HepG2 (cell line): ENCODE results near the gene OR52N4. TPM values are rescaled to one million over a fixed set of nuclear protein-coding genes. Genes with fewer than 3 reads are reported as not detected.

Experiments used
- ATAC-seq: fragments of 200-7000 bp; cut with Tn5 transposase; 3 replicates; pipeline ENCODE4 v1.9.1; 2020; ENCODE audit warnings: mild to moderate bottlenecking, moderate library complexity
- BruUV-seq: library from RNA; stranded (reverse); fragments of 400-500 nt; replicated peaks from 2 replicates; lab custom pipeline; 2021; lab: Mats Ljungman, UMichigan
- CTCF ChIA-PET: fragments of 300-600 bp; formaldehyde crosslinking; extraction: SDS; loops from one replicate; lab custom pipeline; 2021; ENCODE audit warnings: low total read pairs, inconsistent platforms, low intra/inter-chr PET ratio; lab: Yijun Ruan, JAX
- POLR2A ChIA-PET: fragments of 350-600 bp; sonication (Branson Sonifier 250); formaldehyde crosslinking; loops from one replicate; lab custom pipeline; 2020; ENCODE audit warnings: antibody characterized with exemption, inconsistent platforms; lab: Yijun Ruan, JAX
- DNase-seq: peaks from one replicate; pipeline ENCODE4 v3.0.0-alpha.2; 2015; ENCODE audit warnings: low spot score
- FAIRE-seq: peaks from 3 replicates; lab custom pipeline; 2011; peaks lifted over from hg19 to GRCh38; lab: Jason Lieb, UNC
- H2AFZ ChIP-seq: one replicate; pipeline ENCODE4 v1.6.1; 2011; ENCODE audit warnings: low read length, inconsistent platforms
- H3K27ac ChIP-seq: fragments of 300-600 bp; 3 replicates; pipeline ENCODE4 v1.8.0; 2011; ENCODE audit warnings: mixed run types, mild to moderate bottlenecking, mixed read lengths, low read length, inconsistent platforms; ENCODE audit not compliant: insufficient read depth; ENCODE audit errors: extremely low read length
- H3K27me3 ChIP-seq, 2 experiments: fragments of 200-600 bp in 1 of 2; 2 replicates in 1 of 2; 3 replicates in 1 of 2; pipeline versions ENCODE4 v1.6.0 to v1.8.0; 2011; ENCODE audit warnings: low read length in 2 of 2, mild to moderate bottlenecking in 2 of 2, moderate library complexity in 2 of 2, inconsistent platforms in 1 of 2; ENCODE audit not compliant: insufficient read depth in 2 of 2, control insufficient read depth in 1 of 2
- H3K36me3 ChIP-seq, 2 experiments: fragments of 200-600 bp in 1 of 2; replicated peaks in 1 of 2; 2 replicates in 1 of 2; 3 replicates in 1 of 2; pipeline versions ENCODE4 v1.5.1 to v1.8.0; 2011; ENCODE audit warnings: low read length in 2 of 2, inconsistent platforms in 1 of 2; ENCODE audit not compliant: insufficient read depth in 2 of 2, control insufficient read depth in 1 of 2
- H3K4me1 ChIP-seq: 2 replicates; pipeline ENCODE4 v1.5.1; 2012; ENCODE audit warnings: low read length, inconsistent platforms; ENCODE audit not compliant: insufficient read depth
- H3K4me2 ChIP-seq: 2 replicates; pipeline ENCODE4 v1.6.0; 2011; ENCODE audit warnings: low read depth, low read length, inconsistent platforms
- H3K4me3 ChIP-seq, 3 experiments: fragments of 200-600 bp in 1 of 3; sonication (generic), shearing (Covaris generic) in 1 of 3; replicated peaks in 1 of 3; 2 replicates each; pipeline ENCODE4 v1.5.1; 2011 to 2016; ENCODE audit warnings: low read length in 3 of 3, inconsistent platforms in 2 of 3, low read depth in 2 of 3, mild to moderate bottlenecking in 2 of 3, control low read depth in 1 of 3, mixed read lengths in 1 of 3; ENCODE audit not compliant: insufficient read depth in 1 of 3
- H3K79me2 ChIP-seq: one replicate; pipeline ENCODE4 v1.6.1; 2011; ENCODE audit warnings: low read length, inconsistent platforms; ENCODE audit not compliant: insufficient read depth
- H3K9ac ChIP-seq: 2 replicates; pipeline ENCODE4 v1.6.0; 2011; ENCODE audit warnings: mild to moderate bottlenecking, low read depth, low read length, inconsistent platforms; ENCODE audit not compliant: insufficient read depth
- H3K9me3 ChIP-seq: 2 replicates; pipeline ENCODE4 v1.5.1; 2012; ENCODE audit warnings: mild to moderate bottlenecking, low read length
- H4K20me1 ChIP-seq: 2 replicates; pipeline ENCODE4 v1.6.0; 2011; ENCODE audit warnings: inconsistent platforms, mild to moderate bottlenecking, low read length, moderate library complexity; ENCODE audit not compliant: insufficient read depth
- ARNT2 ChIP-seq: sonication (generic); formaldehyde crosslinking; IDR thresholded peaks from 2 replicates; pipeline ENCODE4 v1.8.0; 2022; ENCODE audit warnings: mild to moderate bottlenecking, low read depth, missing genetic modification reagents, moderate library complexity
- GZF1 ChIP-seq: sonication (generic); formaldehyde crosslinking; IDR thresholded peaks from 2 replicates; pipeline ENCODE4 v1.5.1; 2020; ENCODE audit warnings: mild to moderate bottlenecking, missing genetic modification reagents
- IRX3 ChIP-seq: sonication (generic); formaldehyde crosslinking; IDR thresholded peaks from 2 replicates; pipeline ENCODE4 v1.8.1; 2023; ENCODE audit warnings: mild to moderate bottlenecking, low read depth, missing genetic modification reagents, borderline replicate concordance
- MAFG ChIP-seq: sonication (generic); formaldehyde crosslinking; IDR thresholded peaks from 2 replicates; pipeline ENCODE4 v1.5.1; 2020; ENCODE audit warnings: mild to moderate bottlenecking, missing genetic modification reagents
- MZF1 ChIP-seq: sonication (generic); formaldehyde crosslinking; IDR thresholded peaks from 2 replicates; pipeline ENCODE4 v1.8.1; 2023; ENCODE audit warnings: mild to moderate bottlenecking, missing genetic modification reagents, borderline replicate concordance
- SAFB2 ChIP-seq: sonication (generic); formaldehyde crosslinking; IDR thresholded peaks from 2 replicates; pipeline ENCODE4 v1.5.1; 2020; ENCODE audit warnings: missing genetic modification reagents, low read depth, mild to moderate bottlenecking, borderline replicate concordance
- SP2 ChIP-seq: sonication (generic); formaldehyde crosslinking; IDR thresholded peaks from 2 replicates; pipeline ENCODE4 v1.5.1; 2020; ENCODE audit warnings: mild to moderate bottlenecking, missing genetic modification reagents
- TCF7 ChIP-seq: sonication (generic); IDR thresholded peaks from 2 replicates; pipeline ENCODE4 v1.6.1; 2016; ENCODE audit warnings: antibody characterized with exemption, low read depth
- TOE1 ChIP-seq: sonication (generic); formaldehyde crosslinking; IDR thresholded peaks from 2 replicates; pipeline ENCODE4 v1.4.0; 2020; ENCODE audit warnings: mild to moderate bottlenecking, missing genetic modification reagents
- ZFP36L2 ChIP-seq: sonication (generic); formaldehyde crosslinking; IDR thresholded peaks from 2 replicates; pipeline ENCODE4 v1.4.0; 2020; ENCODE audit warnings: missing genetic modification reagents
- ZNF350 ChIP-seq: sonication (generic); formaldehyde crosslinking; IDR thresholded peaks from 2 replicates; pipeline ENCODE4 v1.4.0; 2020; ENCODE audit warnings: mild to moderate bottlenecking, low read depth, missing genetic modification reagents, borderline replicate concordance
- ZNF768 ChIP-seq: sonication (generic); formaldehyde crosslinking; IDR thresholded peaks from 2 replicates; pipeline ENCODE4 v1.4.0; 2020; ENCODE audit warnings: missing genetic modification reagents
- ZSCAN12 ChIP-seq: sonication (generic); formaldehyde crosslinking; IDR thresholded peaks from 2 replicates; pipeline ENCODE4 v1.9.0; 2021; ENCODE audit warnings: mild to moderate bottlenecking, missing genetic modification reagents
- ZSCAN25 ChIP-seq: sonication (generic); formaldehyde crosslinking; IDR thresholded peaks from 2 replicates; pipeline ENCODE4 v1.8.0; 2022; ENCODE audit warnings: mild to moderate bottlenecking, missing genetic modification reagents
- WGBS: methylation state at CpG from one replicate; pipeline ENCODE4 v1.1.6; 2017; ENCODE audit warnings: low lambda C conversion rate; 5-methylcytosine and 5-hydroxymethylcytosine counted together
- in situ Hi-C: cut with HindIII; loops from 2 replicates; pipeline ENCODE4 v1.10.0; 2017; ENCODE audit warnings: low pct_unique_long_range_greater_than_20kb; ENCODE audit not compliant: extremely low pct_ligation_motif_present
- intact Hi-C: fragments of 100-400 bp; cut with micrococcal nuclease; formaldehyde crosslinking; loops from one replicate; pipeline ENCODE4 v1.10.0; 2022; ENCODE audit not compliant: unreplicated experiment
- polyA plus RNA-seq, 8 experiments: library from polyadenylated mRNA; depleted of rRNA in 3 of 8; stranded (reverse) in 7 of 8; unstranded in 1 of 8; fragments of >200 nt; fragmentation: Illumina TruSeq in 4 of 8; extraction: Trizol in 4 of 8; gene quantifications; 2 replicates each; pipeline versions ENCODE4 v1.2.1 to v1.2.3, GENCODE V29; 2011 to 2016; ENCODE audit warnings: low read depth in 4 of 8, missing spikeins in 1 of 8, mixed read lengths in 1 of 8; ENCODE audit not compliant: insufficient read depth in 1 of 8
- total RNA-seq, 5 experiments: library from RNA; depleted of rRNA; stranded (reverse); fragments of >200 nt; fragmentation: Illumina TruSeq; extraction: Trizol; gene quantifications; 2 replicates each; pipeline ENCODE4 v1.2.3, GENCODE V29; 2016; ENCODE audit warnings: low read depth in 1 of 5
- TF ChIP-seq, protein P1 (sequence below): sonication (generic); formaldehyde crosslinking; IDR thresholded peaks from 2 replicates; pipeline ENCODE4; 2020; ENCODE audit warnings: missing genetic modification reagents, mild to moderate bottlenecking, borderline replicate concordance
- TF ChIP-seq, protein P2 (sequence below), 2 experiments: sonication (generic) in 1 of 2; formaldehyde crosslinking in 1 of 2; IDR thresholded peaks; 2 replicates each; pipeline versions ENCODE4 v1.6.1 to v1.9.0; 2014 to 2022; ENCODE audit warnings: antibody characterized with exemption in 1 of 2, borderline replicate concordance in 1 of 2, inconsistent platforms in 1 of 2, low read depth in 1 of 2, missing genetic modification reagents in 1 of 2

Gene OR52N4
- total and polyA plus RNA-seq, 2 of the 13 experiments (the other 11 are each of a cell fraction or from before 2014, with no cell fraction given) = 0.09 to 0.30 TPM

DNA sequence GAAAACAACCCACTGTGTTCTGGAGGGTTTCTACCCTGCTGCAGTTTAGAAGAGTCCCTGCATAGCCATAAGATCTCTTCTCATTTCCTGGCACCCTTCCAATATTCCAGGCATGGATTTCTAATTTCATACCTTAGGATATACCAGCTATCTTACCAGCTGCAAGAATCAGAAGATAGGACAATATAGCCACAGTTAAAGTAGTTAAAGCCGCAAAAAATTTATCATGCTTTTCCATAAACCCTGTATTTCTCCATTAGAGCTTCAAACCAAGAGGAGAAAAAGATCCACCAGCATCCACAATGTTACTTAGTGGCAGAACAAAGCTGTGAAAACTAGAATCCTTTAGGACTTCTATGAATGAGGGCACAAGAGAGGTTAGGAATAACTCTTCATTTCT is 26.4 kb upstream of the OR52N4 start (continued):
- TF ChIP-seq SAFB2 (CRISPR knock-in tag) = no peak
- TF ChIP-seq, protein P1, sequence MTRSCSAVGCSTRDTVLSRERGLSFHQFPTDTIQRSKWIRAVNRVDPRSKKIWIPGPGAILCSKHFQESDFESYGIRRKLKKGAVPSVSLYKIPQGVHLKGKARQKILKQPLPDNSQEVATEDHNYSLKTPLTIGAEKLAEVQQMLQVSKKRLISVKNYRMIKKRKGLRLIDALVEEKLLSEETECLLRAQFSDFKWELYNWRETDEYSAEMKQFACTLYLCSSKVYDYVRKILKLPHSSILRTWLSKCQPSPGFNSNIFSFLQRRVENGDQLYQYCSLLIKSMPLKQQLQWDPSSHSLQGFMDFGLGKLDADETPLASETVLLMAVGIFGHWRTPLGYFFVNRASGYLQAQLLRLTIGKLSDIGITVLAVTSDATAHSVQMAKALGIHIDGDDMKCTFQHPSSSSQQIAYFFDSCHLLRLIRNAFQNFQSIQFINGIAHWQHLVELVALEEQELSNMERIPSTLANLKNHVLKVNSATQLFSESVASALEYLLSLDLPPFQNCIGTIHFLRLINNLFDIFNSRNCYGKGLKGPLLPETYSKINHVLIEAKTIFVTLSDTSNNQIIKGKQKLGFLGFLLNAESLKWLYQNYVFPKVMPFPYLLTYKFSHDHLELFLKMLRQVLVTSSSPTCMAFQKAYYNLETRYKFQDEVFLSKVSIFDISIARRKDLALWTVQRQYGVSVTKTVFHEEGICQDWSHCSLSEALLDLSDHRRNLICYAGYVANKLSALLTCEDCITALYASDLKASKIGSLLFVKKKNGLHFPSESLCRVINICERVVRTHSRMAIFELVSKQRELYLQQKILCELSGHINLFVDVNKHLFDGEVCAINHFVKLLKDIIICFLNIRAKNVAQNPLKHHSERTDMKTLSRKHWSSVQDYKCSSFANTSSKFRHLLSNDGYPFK (CRISPR knock-in tag) = no peak
- no peak for TF ChIP-seq MZF1 (CRISPR knock-in tag)
- no peak for TF ChIP-seq ZSCAN12 (CRISPR knock-in tag)
- no peak for TF ChIP-seq ZNF768 (CRISPR knock-in tag)
- TF ChIP-seq, all 625 proteins: peak for 0

DNA sequence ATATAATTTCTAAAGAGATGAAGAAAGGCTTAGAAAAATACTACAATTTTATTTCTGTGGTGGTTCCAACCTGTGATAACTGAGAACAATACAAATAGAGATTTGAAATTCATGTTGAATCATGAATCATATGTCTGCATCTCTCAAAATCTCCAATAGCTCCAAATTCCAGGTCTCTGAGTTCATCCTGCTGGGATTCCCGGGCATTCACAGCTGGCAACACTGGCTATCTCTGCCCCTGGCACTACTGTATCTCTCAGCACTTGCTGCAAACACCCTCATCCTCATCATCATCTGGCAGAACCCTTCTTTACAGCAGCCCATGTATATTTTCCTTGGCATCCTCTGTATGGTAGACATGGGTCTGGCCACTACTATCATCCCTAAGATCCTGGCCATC is 17.6 kb upstream of the OR52N4 start, which contains the start of gene OR56B1:
TSS of gene OR56B1 (plus strand) at position 53 of the 400 bp plus-strand sequence. CDS start at position 122, 69 bp downstream.
- no peak within 1 kb of the TSS for H3K4me2 ChIP-seq
- no peaks in the 10 kb centered on the region for H3K4me1 ChIP-seq
- H3K79me2 ChIP-seq = no peaks in the 10 kb centered on the region
- ChIA-PET POLR2A (no interaction called here), CTCF (no interaction called here)
- no peaks in the 10 kb centered on the region for H3K27me3 ChIP-seq
- no peak within 1 kb of the TSS for H3K27ac ChIP-seq
- no peaks in the 10 kb centered on the region for H4K20me1 ChIP-seq
- no peak within 1 kb of the TSS for H2AFZ ChIP-seq
- intact Hi-C loops = no loop called here
- H3K4me3 ChIP-seq = no peak within 1 kb of the TSS
- WGBS = 0% methylated on average over 1 of the region's 1 CpG
- no peak for DNase-seq
- no peak for ATAC-seq
- H3K9me3 ChIP-seq = no peaks in the 10 kb centered on the region
- in situ Hi-C loops = no loop called here
- H3K9ac ChIP-seq = no peak within 1 kb of the TSS
- no TSS peak for BruUV-seq
- FAIRE-seq = no peak
- H3K36me3 ChIP-seq = no peaks in the 10 kb centered on the region
- TF ChIP-seq TOE1 (CRISPR knock-in tag) = no peak
- TF ChIP-seq ZNF350 (CRISPR knock-in tag) = no peak
- TF ChIP-seq ZFP36L2 (CRISPR knock-in tag) = no peak
- no peak for TF ChIP-seq IRX3 (CRISPR knock-in tag)
- no peak for TF ChIP-seq GZF1
- no peak for TF ChIP-seq ZSCAN25 (CRISPR knock-in tag)
- TF ChIP-seq SP2 (CRISPR knock-in tag) = no peak
- no peak for TF ChIP-seq ARNT2 (CRISPR knock-in tag)
- TF ChIP-seq MAFG (CRISPR knock-in tag) = no peak
- TF ChIP-seq, protein P2, sequence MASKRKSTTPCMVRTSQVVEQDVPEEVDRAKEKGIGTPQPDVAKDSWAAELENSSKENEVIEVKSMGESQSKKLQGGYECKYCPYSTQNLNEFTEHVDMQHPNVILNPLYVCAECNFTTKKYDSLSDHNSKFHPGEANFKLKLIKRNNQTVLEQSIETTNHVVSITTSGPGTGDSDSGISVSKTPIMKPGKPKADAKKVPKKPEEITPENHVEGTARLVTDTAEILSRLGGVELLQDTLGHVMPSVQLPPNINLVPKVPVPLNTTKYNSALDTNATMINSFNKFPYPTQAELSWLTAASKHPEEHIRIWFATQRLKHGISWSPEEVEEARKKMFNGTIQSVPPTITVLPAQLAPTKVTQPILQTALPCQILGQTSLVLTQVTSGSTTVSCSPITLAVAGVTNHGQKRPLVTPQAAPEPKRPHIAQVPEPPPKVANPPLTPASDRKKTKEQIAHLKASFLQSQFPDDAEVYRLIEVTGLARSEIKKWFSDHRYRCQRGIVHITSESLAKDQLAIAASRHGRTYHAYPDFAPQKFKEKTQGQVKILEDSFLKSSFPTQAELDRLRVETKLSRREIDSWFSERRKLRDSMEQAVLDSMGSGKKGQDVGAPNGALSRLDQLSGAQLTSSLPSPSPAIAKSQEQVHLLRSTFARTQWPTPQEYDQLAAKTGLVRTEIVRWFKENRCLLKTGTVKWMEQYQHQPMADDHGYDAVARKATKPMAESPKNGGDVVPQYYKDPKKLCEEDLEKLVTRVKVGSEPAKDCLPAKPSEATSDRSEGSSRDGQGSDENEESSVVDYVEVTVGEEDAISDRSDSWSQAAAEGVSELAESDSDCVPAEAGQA (IDR thresholded peaks at IDR 0.05; ENCODE audit: low read depth) = no peak
- TF ChIP-seq, protein P2 (CRISPR knock-in tag; IDR thresholded peaks at IDR 0.05; ENCODE audit: borderline replicate concordance) = no peak
- no peak for TF ChIP-seq TCF7
